ENCODE measurements around the gene NHSL2.
"Not testable (repeated sequence)": the region's sequence is repeated elsewhere in the genome, so short reads cannot be mapped to it uniquely, and the experiment has no call there.

NHSL2 gene

DNA sequence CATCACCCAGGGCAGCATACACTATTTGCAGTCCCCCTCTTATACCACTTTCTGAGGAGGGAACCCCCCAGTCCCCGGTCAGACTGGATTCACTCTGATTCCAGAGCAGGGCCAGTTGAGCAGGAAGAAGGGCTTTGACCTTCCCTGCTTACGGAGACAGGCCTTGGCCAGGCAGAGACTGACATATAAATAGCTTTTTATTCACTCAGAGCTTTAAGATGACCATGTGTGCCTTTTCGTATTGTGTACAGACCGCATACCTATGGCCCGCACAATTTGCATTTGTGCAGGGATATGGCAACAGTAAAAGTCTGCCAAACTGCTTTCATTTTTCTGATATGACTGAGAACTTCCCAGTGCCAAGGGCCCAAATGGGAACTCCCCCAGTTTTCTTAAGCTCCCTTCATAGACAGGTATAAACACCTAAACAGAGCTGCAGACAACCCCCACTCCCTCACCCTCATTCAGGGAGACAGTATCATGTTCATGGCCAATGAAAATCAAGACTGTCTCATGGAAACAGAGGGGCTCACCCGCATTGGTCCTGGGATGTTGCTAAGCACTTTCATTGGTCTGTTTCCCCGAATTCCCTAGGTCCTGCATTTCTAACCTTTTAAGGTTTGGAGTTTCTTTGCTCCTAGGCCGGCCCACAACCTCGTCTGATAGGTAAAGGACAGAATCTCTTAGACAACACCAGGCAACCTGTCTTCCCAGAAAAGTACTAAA lies 135.1 kb downstream of the NHSL2 start:
- DNase-seq = no peak

- DNase-seq = no peak
Observed at GRCh38 chrX:72046447-72046846, 135.8 kb downstream of the NHSL2 start.

DNA sequence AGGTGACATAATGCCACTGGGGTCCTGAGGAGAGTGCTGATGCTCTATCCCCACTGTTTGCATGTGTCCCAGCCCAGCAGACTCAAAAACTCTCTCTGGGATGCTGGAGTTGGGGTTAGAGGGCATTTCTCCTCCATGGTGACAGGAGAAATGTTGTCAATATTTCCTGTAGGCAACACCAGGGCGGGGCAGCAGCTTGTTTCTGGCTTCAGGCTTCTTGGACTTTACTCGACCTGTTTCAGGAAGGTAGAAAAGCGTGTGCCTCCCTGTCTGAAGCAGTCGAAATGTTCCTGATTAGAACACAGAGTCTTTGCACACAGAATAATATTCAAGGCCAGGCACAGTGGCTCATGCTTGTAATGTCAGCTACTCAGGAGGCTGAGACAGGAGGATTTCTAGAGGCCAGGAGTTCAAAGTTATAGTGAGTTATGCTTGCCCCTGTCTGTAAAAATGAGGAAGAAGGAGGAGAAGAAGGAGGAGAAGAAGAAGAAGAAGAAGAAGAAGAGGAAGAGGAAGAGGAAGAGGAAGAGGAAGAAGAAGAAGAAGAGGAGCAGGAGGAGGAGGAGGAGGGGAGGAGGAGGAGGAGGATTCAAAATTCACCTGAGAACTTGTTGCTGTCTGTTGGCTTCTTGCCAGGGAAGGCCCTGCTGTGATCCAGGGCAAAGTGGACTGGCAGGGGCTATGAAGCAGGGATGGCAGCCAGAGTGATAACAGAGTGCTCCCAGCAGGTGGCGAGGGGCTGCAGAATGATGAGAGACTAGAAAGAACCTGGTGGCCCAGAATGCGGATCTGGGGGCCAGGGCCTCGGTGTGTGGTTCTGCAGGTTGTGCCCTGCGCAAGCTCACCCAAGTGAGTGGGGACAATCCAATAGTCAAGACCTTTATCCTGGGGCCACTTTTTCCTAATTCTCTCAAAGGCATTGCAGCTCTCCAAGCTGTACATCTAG lies 138.1 kb downstream of the NHSL2 start:
- DNase-seq = no peak

DNA sequence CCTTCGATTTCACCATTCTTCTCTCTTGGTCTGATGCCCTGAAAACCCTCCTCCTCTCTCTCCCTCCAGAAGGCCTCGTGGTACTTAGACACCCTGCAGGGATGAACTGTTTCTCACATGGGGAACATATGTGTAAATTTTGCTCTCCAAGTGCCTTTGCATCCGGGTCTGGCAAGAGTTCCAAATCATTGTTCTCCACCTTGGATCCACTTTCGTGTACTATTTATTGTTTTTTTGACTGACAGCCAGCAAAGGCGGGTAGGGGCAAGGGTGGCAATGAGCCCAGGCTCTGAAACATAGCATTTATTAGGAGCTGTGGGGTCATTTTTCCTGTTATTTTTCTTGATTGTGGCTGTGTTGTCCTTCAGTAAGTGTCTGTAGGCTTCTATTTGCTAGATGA lies 139.4 kb downstream of the NHSL2 start:
- peak; percentile 30 for DNase-seq

DNA sequence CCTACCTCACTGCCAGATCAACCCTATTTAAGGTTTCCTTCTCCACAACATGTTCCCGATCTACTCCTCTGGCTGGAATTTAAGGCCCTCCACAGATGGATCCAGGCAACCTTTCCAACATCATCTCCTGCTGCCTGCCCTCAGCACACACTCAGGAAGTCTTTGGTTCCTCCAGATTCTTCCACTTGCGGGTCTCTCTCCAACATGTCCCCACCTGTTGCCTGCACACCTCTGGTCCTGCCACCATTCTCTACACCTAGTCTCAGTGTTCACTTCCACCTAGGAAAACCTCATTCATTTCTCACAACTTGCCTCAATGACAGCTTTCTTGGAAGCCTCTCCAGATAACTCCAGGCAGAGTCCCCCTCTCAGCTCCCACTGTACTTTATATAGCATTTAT lies 140.9 kb downstream of the NHSL2 start:
- DNase-seq = no peak

- DNase-seq = no peak
Observed at GRCh38 chrX:72052415-72053090, 141.9 kb downstream of the NHSL2 start.

DNA sequence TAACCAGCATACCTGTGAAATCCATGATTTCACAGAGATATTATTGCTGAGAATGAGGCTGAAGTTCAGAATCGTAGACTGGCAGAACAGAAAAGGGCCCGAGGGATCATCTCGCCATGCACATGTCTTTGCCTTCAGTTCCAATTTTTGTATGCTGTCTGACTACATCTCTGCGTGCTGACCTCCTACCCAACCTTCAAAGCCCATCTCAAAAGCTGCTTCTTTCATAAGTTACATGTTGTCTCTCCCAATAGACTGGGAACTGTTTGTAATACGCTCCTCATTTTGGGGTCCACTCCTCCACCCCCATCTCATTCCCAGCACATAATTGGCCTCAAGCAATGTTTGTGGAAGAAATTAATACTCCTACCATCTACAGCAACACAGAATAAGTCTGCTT lies 142.9 kb downstream of the NHSL2 start:
- no peak for DNase-seq

- DNase-seq = no peak
Observed at GRCh38 chrX:72054779-72055489, 144.3 kb downstream of the NHSL2 start.

DNA sequence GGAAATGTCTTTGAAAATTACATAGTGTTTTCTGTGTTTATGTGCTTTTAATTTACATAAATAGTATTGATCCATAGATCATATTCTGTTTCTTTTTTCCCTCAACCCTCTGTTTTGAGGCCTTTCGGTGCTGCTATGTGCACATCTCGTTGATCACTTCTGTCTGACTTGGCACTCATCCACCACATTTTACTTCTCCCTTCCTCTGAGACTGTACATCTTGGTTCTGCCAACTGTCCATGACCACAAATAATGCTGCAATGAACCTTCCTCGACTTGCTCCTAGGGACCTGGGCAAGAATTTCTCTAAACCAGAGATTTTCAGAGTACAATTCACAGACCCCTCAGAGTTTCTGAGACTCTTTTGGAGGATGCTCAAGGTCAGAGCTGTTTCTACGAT lies 146.7 kb downstream of the NHSL2 start:
- DNase-seq = no peak

GRCh38 chrX:72057849-72058248 lies 147.2 kb downstream of the NHSL2 start:
- DNase-seq = no peak

DNA sequence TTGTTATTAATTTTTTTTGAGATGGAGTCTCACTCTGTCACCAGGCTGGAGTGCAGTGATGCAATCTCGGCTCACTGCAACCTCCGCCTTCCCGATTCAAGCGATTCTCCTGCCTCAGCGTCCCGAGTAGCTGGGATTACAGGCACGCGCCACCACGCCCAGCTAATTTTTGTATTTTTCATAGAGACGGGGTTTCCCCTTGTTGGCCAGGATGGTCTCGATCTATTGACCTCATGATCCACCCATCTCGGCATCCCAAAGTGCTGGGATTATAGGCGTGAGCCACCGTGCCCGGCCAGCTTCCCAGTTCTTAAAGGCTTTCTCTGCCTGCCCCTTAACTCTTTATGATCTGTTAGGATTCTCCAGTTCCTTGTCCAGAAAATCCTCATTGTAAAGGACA lies 147.7 kb downstream of the NHSL2 start:
- DNase-seq = not testable (repeated sequence)

GRCh38 chrX:72060196-72060920 lies 149.7 kb downstream of the NHSL2 start:
- DNase-seq = no peak

GRCh38 chrX:72060921-72061490 lies 150.4 kb downstream of the NHSL2 start:
- no peak for DNase-seq

GRCh38 chrX:72062916-72063315 lies 152.3 kb downstream of the NHSL2 start:
- no peak for DNase-seq

GRCh38 chrX:72069350-72070160 lies 158.9 kb downstream of the NHSL2 start:
- DNase-seq = no peak

- DNase-seq = no peak
Observed at GRCh38 chrX:72071213-72071612, 160.6 kb downstream of the NHSL2 start.

DNA sequence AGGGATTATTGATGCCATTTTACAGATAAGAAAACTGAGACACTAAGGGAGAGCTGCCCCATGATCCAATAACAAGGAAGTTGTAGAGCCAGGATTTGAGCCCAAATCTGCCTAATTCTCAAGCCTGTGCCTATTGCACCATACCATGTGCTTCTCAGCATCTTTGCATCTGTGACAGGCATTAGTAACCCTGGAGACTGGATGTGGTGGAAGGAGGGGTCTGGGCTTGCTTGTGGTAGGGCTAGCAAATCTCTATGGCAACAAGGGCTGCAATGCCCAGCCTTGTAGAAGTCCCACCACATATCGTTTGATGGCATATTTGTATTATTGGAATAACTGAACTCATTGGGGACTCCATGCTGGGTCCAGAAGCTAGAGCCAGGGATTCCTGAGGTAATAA lies 163.0 kb downstream of the NHSL2 start:
- no peak for DNase-seq

DNA sequence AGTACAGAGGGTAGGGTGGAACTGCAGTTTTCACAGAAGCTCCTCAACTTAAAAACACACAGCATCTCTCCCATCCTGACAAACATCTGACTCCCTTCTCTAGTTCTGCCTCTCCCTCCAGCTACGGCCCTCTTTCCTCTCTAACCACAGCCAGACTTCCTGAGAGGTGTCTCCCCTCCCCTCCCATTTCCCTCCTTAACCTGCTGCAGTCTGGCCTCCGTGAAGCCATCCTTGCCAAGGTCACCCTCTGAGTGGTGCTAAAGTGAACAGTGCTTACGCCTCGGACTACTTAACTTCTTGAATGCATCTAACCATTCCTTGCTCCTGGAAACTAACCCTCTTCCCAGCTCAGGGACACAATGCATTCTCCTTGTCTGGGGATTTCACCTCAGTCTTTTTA lies 167.8 kb downstream of the NHSL2 start:
- DNase-seq = no peak

GRCh38 chrX:72079607-72080006 lies 169.0 kb downstream of the NHSL2 start:
- no peak for DNase-seq

DNA sequence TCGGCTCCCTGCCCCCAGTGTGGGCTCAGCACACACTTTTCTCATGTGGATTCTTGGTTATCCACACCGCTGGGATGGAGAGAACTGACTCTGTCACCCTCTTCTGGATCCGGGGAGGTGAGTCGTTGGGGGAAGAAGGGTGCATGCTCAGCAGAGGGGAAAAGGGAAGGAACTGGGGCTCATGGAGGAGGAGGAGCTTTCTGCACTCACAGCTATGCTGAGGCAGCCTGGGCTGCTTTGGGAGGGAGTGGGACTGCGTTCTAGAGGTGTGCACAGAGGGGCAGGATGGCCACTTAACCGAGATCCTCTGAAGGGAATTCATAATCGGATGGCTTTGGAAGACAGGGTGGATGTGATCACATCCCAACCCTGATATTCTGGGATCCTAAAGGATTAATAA lies 169.5 kb downstream of the NHSL2 start:
- DNase-seq = no peak

- no peak for DNase-seq
Observed at GRCh38 chrX:72080800-72081199, 170.2 kb downstream of the NHSL2 start.
